RWPE2 (cell line): Measurements from ENCODE around the gene MRGPRD.

ENCODE experiments used
- ATAC-seq: fragments of 200-7000 bp; cut with Tn5 transposase; 3 replicates; pipeline ENCODE4 v1.9.1; 2021; ENCODE audit warnings: low read depth
- DNase-seq: peaks from one replicate; pipeline ENCODE4 v3.0.0-alpha.2; 2020; ENCODE audit warnings: low spot score
- H3K27ac ChIP-seq: fragments of 450-650 bp; 2 replicates; pipeline ENCODE4 v1.5.1; 2017; ENCODE audit warnings: mild to moderate bottlenecking; ENCODE audit not compliant: poor library complexity, severe bottlenecking
- H3K27me3 ChIP-seq: fragments of 250-450 bp; sonication (Bioruptor Pico); 2 replicates; pipeline ENCODE4 v1.5.1; 2021; ENCODE audit warnings: mild to moderate bottlenecking, moderate library complexity; ENCODE audit not compliant: insufficient read depth, poor library complexity, severe bottlenecking
- H3K36me3 ChIP-seq: fragments of 250-450 bp; sonication (Bioruptor Pico); 2 replicates; pipeline ENCODE4 v1.5.1; 2020; ENCODE audit warnings: low read depth, mild to moderate bottlenecking, moderate library complexity
- H3K4me1 ChIP-seq: fragments of 250-450 bp; sonication (Bioruptor Pico); 2 replicates; pipeline ENCODE4 v1.5.1; 2021; ENCODE audit warnings: mild to moderate bottlenecking, moderate library complexity; ENCODE audit not compliant: insufficient read depth, poor library complexity, severe bottlenecking
- H3K4me3 ChIP-seq: fragments of 250-450 bp; sonication (Bioruptor Pico); 2 replicates; pipeline ENCODE4 v1.5.1; 2021; ENCODE audit warnings: mild to moderate bottlenecking, moderate library complexity; ENCODE audit not compliant: severe bottlenecking
- H3K9me3 ChIP-seq: fragments of 250-450 bp; sonication (Bioruptor Pico); 2 replicates; pipeline ENCODE4 v1.5.1; 2021; ENCODE audit warnings: mild to moderate bottlenecking, moderate library complexity; ENCODE audit not compliant: severe bottlenecking
- TF ChIP-seq, protein P1 (sequence below): fragments of 450-650 bp; IDR thresholded peaks from one replicate; pipeline ENCODE4 v1.5.1; 2017; ENCODE audit warnings: mild to moderate bottlenecking, moderate library complexity; ENCODE audit not compliant: poor library complexity, severe bottlenecking

Gene MRGPRD

DNA sequence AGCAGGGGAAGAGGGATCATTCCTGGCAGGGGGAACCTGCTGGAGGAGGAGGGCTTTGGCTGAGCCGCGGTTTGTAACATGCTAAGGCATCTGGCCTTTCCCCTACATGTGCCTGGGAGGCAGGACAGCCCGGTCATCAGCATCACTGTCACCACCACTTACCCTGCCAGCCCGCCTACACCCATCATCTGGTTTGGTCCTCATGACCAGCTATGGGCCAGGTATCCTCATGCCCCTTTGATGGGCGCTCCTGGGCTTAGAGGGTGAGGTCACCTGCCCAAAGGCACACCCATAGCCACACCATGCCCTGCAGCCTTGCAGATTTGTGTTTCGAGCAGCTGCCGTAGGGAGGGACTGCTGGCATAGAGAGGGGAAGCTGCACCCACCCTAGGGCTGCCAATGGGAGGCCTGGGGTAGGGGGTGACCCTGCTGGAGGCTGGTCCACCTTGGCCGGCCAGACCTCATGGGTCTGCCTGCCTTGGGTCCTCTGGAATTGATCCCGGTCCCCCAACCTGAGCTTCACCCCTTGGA lies 29.6 kb upstream of the MRGPRD start:
- TF ChIP-seq, protein P1, sequence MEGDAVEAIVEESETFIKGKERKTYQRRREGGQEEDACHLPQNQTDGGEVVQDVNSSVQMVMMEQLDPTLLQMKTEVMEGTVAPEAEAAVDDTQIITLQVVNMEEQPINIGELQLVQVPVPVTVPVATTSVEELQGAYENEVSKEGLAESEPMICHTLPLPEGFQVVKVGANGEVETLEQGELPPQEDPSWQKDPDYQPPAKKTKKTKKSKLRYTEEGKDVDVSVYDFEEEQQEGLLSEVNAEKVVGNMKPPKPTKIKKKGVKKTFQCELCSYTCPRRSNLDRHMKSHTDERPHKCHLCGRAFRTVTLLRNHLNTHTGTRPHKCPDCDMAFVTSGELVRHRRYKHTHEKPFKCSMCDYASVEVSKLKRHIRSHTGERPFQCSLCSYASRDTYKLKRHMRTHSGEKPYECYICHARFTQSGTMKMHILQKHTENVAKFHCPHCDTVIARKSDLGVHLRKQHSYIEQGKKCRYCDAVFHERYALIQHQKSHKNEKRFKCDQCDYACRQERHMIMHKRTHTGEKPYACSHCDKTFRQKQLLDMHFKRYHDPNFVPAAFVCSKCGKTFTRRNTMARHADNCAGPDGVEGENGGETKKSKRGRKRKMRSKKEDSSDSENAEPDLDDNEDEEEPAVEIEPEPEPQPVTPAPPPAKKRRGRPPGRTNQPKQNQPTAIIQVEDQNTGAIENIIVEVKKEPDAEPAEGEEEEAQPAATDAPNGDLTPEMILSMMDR: no peak
- ATAC-seq: no peak
- no peak for DNase-seq
- Histone ChIP-seq H3K4me1 (peaks cover 29% of the 10 kb centered on the region), H3K36me3 (no peaks in the 10 kb centered on the region), H3K4me3 (no peak overlapping the region), H3K27me3 (no peaks in the 10 kb centered on the region), H3K27ac (peak overlapping the region; percentile 54), H3K9me3 (no peaks in the 10 kb centered on the region)

- peaks cover 29% of the 10 kb centered on the region for H3K4me1 ChIP-seq
- DNase-seq (peak; percentile 41), ATAC-seq (no peak)
- no peaks in the 10 kb centered on the region for H3K9me3 ChIP-seq
- TF ChIP-seq, protein P1: no peak
- no peak overlapping the region for H3K4me3 ChIP-seq
- no peaks in the 10 kb centered on the region for H3K27me3 ChIP-seq
- H3K36me3 ChIP-seq: no peaks in the 10 kb centered on the region
- H3K27ac ChIP-seq: peak overlapping the region; percentile 54
Measured at GRCh38 chr11:69009441-69010211, 28.8 kb upstream of the MRGPRD start.

DNA sequence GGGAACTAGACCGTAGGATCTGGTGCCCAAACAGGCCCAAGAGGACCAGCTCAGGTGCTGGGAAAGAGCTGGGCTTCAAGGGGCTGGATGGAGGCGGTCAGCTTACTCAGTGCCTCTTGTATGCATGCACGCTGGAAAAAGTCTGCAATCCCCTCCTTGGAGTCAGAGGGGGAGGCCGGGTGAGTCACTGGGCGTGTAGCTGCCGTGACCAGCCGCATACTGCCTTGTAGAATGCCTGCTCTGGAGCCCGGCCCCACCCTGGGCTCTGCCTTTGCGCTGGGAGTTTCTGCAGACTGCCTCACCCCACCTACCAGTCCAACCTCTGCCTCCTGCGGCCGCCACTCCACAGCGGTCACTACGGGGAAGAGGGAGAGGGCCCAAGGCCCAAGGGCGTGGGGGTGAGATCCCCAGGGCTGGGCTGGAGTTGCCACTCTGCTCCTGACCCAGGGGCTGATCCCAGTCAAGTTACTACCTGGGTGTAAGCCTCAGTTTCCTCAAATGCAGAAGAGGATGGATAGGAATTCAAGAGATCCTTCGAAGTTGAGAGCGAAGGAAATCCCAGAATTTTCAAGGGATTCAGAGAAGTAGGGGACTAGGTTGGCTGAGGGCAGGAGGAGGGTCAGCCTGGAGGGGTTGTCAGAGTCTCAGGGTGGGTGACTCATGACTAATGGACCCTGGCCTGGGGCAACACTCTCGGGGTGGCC lies 28.1 kb upstream of the MRGPRD start:
- Histone ChIP-seq H3K4me3 (no peak overlapping the region), H3K27ac (peak overlapping the region; percentile 54), H3K9me3 (no peaks in the 10 kb centered on the region), H3K4me1 (peaks cover 29% of the 10 kb centered on the region), H3K27me3 (no peaks in the 10 kb centered on the region), H3K36me3 (no peaks in the 10 kb centered on the region)
- TF ChIP-seq, protein P1: no peak
- DNase-seq (peak; percentile 96), ATAC-seq (peak; percentile 93)

DNA sequence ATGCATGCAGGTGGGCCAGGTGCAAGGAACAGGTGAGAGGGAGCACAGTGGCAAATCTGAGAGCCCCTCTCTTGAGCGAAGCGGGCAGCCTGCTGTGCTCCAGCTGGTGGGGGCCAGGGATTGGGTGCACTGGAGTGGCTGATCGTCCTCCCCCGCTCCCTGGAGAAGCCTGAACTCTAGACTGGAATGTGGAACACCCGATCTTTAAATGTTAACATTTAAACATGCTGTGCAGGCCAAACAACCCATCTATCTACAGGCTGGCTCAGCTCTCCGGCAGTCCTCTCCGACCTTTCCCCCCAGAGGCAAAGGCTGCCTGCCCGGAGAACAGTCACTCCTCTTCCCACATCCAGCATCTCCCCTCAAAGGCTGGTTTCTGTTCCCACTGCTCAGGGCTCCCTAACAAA lies 27.2 kb upstream of the MRGPRD start:
- Histone ChIP-seq H3K27me3 (no peaks in the 10 kb centered on the region), H3K27ac (peak overlapping the region; percentile 54), H3K4me3 (no peak overlapping the region), H3K4me1 (peaks cover 29% of the 10 kb centered on the region), H3K9me3 (no peaks in the 10 kb centered on the region), H3K36me3 (no peaks in the 10 kb centered on the region)
- DNase-seq: peak; percentile 27
- TF ChIP-seq, protein P1: no peak
- ATAC-seq: no peak
